Measurements from ENCODE around the gene TXNRD2. TPM values are rescaled to one million over a fixed set of nuclear protein-coding genes. Genes with fewer than 3 reads are reported as not detected.
A peak's percentile ranks its signal among the peaks of the same experiment; 100 is the strongest.

The TXNRD2 gene
- total RNA-seq, 1 experiment from 2014 or later: 39.9 TPM

- no peak overlapping the region for H3K4me3 Mint-ChIP-seq (ENCODE audit: unreplicated experiment)
- ChIA-PET CTCF (interaction anchor here (0.6 kb wide), 2 partner anchors 15 to 96 kb away, joined by 3 read pairs; no protein-coding TSS in a partner anchor), POLR2A (interaction anchor here (0.9 kb wide), 1 partner anchor 476 kb away, joined by 3 read pairs; no protein-coding TSS in a partner anchor)
Observed at GRCh38 chr22:19965771-19966709, 24.4 kb upstream of the TXNRD2 start.

GRCh38 chr22:19964701-19965386 is 23.2 kb upstream of the TXNRD2 start:
- H3K4me1 Mint-ChIP-seq (ENCODE audit: insufficient read depth, unreplicated experiment): peaks cover 5% of the 10 kb centered on the region
- ChIA-PET POLR2A (no interaction called here), CTCF (interaction anchor here (1.2 kb wide), 1 partner anchor 11 kb away, joined by 3 read pairs; no protein-coding TSS in a partner anchor)
- DNase-seq (ENCODE audit: unreplicated experiment): no peak
- TF ChIP-seq CTCF (IDR thresholded peaks at IDR 0.05; ENCODE audit: unreplicated experiment): no peak
- H3K9me3 Mint-ChIP-seq (ENCODE audit: unreplicated experiment): no peaks in the 10 kb centered on the region
- no peak overlapping the region for H3K4me3 Mint-ChIP-seq (ENCODE audit: unreplicated experiment)
- no peak overlapping the region for H3K27ac Mint-ChIP-seq (ENCODE audit: low read depth, unreplicated experiment)
- BruUV-seq (replicated peaks): no TSS peak
- no peaks in the 10 kb centered on the region for H3K27me3 Mint-ChIP-seq (ENCODE audit: insufficient read depth, unreplicated experiment)
- intact Hi-C loops (cut with micrococcal nuclease): no loop called here
- H3K36me3 Mint-ChIP-seq (ENCODE audit: insufficient read depth, unreplicated experiment): peaks cover 25% of the 10 kb centered on the region

More at GRCh38 chr22:19965771-19966709, 24.4 kb upstream of the TXNRD2 start:
- H3K27ac Mint-ChIP-seq (ENCODE audit: low read depth, unreplicated experiment): no peak overlapping the region
- peaks cover 5% of the 10 kb centered on the region for H3K4me1 Mint-ChIP-seq (ENCODE audit: insufficient read depth, unreplicated experiment)
- H3K27me3 Mint-ChIP-seq (ENCODE audit: insufficient read depth, unreplicated experiment): no peaks in the 10 kb centered on the region
- peak; percentile 12 for TF ChIP-seq CTCF (IDR thresholded peaks at IDR 0.05; ENCODE audit: unreplicated experiment)
- intact Hi-C loops (cut with micrococcal nuclease): no loop called here
- H3K36me3 Mint-ChIP-seq (ENCODE audit: insufficient read depth, unreplicated experiment): peaks cover 25% of the 10 kb centered on the region
- H3K9me3 Mint-ChIP-seq (ENCODE audit: unreplicated experiment): no peaks in the 10 kb centered on the region
- DNase-seq (ENCODE audit: unreplicated experiment): no peak
- BruUV-seq (replicated peaks): no TSS peak

GRCh38 chr22:19963863-19964642 is 22.4 kb upstream of the TXNRD2 start:
- H3K36me3 Mint-ChIP-seq (ENCODE audit: insufficient read depth, unreplicated experiment): peaks cover 25% of the 10 kb centered on the region
- H3K9me3 Mint-ChIP-seq (ENCODE audit: unreplicated experiment): no peaks in the 10 kb centered on the region
- no peak for DNase-seq (ENCODE audit: unreplicated experiment)
- no peak overlapping the region for H3K27ac Mint-ChIP-seq (ENCODE audit: low read depth, unreplicated experiment)
- CTCF ChIA-PET: interaction anchor here (0.5 to 1.2 kb wide), 4 partner anchors 10 to 165 kb away, joined by 3 read pairs; no protein-coding TSS in a partner anchor
- intact Hi-C loops (cut with micrococcal nuclease): loop anchor here (2.0 kb wide), 1 partner anchor 65 kb away; no protein-coding TSS in a partner anchor
- no peak for TF ChIP-seq CTCF (IDR thresholded peaks at IDR 0.05; ENCODE audit: unreplicated experiment)
- H3K4me1 Mint-ChIP-seq (ENCODE audit: insufficient read depth, unreplicated experiment): peaks cover 5% of the 10 kb centered on the region
- H3K4me3 Mint-ChIP-seq (ENCODE audit: unreplicated experiment): no peak overlapping the region
- BruUV-seq (replicated peaks): no TSS peak
- POLR2A ChIA-PET: interaction anchor here (0.7 kb wide), 1 partner anchor 13 kb away, joined by 3 read pairs; no protein-coding TSS in a partner anchor
- no peaks in the 10 kb centered on the region for H3K27me3 Mint-ChIP-seq (ENCODE audit: insufficient read depth, unreplicated experiment)
